ENCODE measurements around the gene TPTE2. TPM values are rescaled to one million over a fixed set of nuclear protein-coding genes. Genes with fewer than 3 reads are reported as not detected.

The TPTE2 gene
- polyA plus RNA-seq, 1 of the 3 experiments (the other 2 are of a cell fraction), result not detected

DNA sequence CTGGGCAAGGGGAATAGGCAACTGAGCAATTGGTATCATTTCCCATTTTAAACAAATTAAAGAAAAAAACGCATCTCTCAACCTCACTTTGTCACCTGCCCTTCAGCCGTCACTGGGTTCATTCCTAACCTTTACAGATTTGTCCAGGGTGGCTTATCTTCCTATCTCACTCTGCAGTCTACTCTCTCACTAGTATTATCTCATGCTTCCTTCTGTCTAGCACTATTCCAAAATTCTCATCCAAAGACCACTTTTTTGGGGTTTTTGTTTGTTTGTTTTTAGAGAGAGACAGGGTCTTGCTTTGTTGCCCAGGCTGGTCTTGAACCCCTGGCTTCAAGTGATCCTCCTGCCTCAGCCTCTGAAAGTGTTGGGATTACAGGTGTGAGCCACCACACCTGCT, 45.4 kb upstream of the TPTE2 start:
- no peak overlapping the region for H3K9ac ChIP-seq
- H3K36me3 ChIP-seq (replicated peaks in 1 of 2; ENCODE audit: control insufficient read depth in 1 of 2, insufficient read depth in 2 of 2, low read length in 1 of 2), result no peaks in the 10 kb centered on the region
- no peaks in the 10 kb centered on the region for H3K79me2 ChIP-seq (ENCODE audit: insufficient read depth)
- H4K20me1 ChIP-seq (ENCODE audit: insufficient read depth), result no peaks in the 10 kb centered on the region
- ChIA-PET CTCF (interaction anchor here (1.1 kb wide), 1 partner anchor 19 kb away, joined by 3 read pairs; no protein-coding TSS in a partner anchor), POLR2A (no interaction called here)
- H3K9me3 ChIP-seq, result no peaks in the 10 kb centered on the region
- H3K4me1 ChIP-seq (ENCODE audit: control insufficient read depth in 1 of 2, insufficient read depth in 2 of 2, low read depth in 1 of 2, low read length in 1 of 2), result no peaks in the 10 kb centered on the region
- TF ChIP-seq USF1 (IDR thresholded peaks at IDR 0.05; ENCODE audit: borderline replicate concordance, low read depth) (no peak), RXRA (IDR thresholded peaks at IDR 0.05; ENCODE audit: borderline replicate concordance, low read depth) (no peak), JUND (IDR thresholded peaks at IDR 0.05) (no peak), NRF1 (IDR thresholded peaks at IDR 0.05; ENCODE audit: low read depth, low read length) (no peak), FOSL2 (IDR thresholded peaks at IDR 0.05; ENCODE audit: borderline replicate concordance, low read depth) (no peak), POLR2AphosphoS5 (IDR thresholded peaks at IDR 0.05; ENCODE audit: low read depth, low read length) (no peak), RAD21 (IDR thresholded peaks at IDR 0.05; ENCODE audit: low read length) (no peak), GABPA (IDR thresholded peaks at IDR 0.05; ENCODE audit: low read depth) (no peak), FOXM1 (IDR thresholded peaks at IDR 0.05; ENCODE audit: low read depth) (no peak), CTCF (IDR thresholded peaks at IDR 0.05) (no peak), RCOR1 (IDR thresholded peaks at IDR 0.05; ENCODE audit: low read length) (no peak), TCF12 (IDR thresholded peaks at IDR 0.05) (no peak), YY1 (IDR thresholded peaks at IDR 0.05; ENCODE audit: low read depth) (no peak), TEAD4 (IDR thresholded peaks at IDR 0.05; ENCODE audit: borderline replicate concordance, insufficient read depth) (no peak), EZH2phosphoT487 (IDR thresholded peaks at IDR 0.05; ENCODE audit: borderline replicate concordance, low read depth) (no peak), IRF3 (IDR thresholded peaks at IDR 0.05; ENCODE audit: low read depth, low read length) (no peak)
- TF ChIP-seq, protein P1, sequence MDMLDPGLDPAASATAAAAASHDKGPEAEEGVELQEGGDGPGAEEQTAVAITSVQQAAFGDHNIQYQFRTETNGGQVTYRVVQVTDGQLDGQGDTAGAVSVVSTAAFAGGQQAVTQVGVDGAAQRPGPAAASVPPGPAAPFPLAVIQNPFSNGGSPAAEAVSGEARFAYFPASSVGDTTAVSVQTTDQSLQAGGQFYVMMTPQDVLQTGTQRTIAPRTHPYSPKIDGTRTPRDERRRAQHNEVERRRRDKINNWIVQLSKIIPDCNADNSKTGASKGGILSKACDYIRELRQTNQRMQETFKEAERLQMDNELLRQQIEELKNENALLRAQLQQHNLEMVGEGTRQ (IDR thresholded peaks at IDR 0.05; ENCODE audit: borderline replicate concordance, low read depth, low read length), result no peak
- TF ChIP-seq, protein P2, sequence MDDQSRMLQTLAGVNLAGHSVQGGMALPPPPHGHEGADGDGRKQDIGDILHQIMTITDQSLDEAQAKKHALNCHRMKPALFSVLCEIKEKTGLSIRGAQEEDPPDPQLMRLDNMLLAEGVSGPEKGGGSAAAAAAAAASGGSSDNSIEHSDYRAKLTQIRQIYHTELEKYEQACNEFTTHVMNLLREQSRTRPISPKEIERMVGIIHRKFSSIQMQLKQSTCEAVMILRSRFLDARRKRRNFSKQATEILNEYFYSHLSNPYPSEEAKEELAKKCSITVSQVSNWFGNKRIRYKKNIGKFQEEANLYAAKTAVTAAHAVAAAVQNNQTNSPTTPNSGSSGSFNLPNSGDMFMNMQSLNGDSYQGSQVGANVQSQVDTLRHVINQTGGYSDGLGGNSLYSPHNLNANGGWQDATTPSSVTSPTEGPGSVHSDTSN (IDR thresholded peaks at IDR 0.05), result no peak
- no peaks in the 10 kb centered on the region for H3K27me3 ChIP-seq (ENCODE audit: insufficient read depth)
- no peaks in the 10 kb centered on the region for H3K9me2 ChIP-seq
- no peak overlapping the region for H3K27ac ChIP-seq (ENCODE audit: low read depth in 2 of 2, low read length in 1 of 2)
- H2AFZ ChIP-seq (ENCODE audit: low read depth), result no peak overlapping the region
- DNase-seq, result no peak
- no peak overlapping the region for H3K4me2 ChIP-seq
- peaks cover 6% of the 10 kb centered on the region for H3F3A ChIP-seq (replicated peaks; ENCODE audit: insufficient read depth)
- no peak overlapping the region for H3K4me3 ChIP-seq (ENCODE audit: low read depth in 2 of 2, low read length in 1 of 2)
- WGBS (ENCODE audit: low lambda C conversion rate), result 86% methylated on average over 2 of the region's 2 CpGs

Data from SK-N-SH (cell line).